Chondrocyte (in vitro differentiated cells): Measurements from ENCODE around the gene HNRNPLL. TPM values are rescaled to one million over a fixed set of nuclear protein-coding genes. Genes with fewer than 3 reads are reported as not detected.
"Not testable (repeated sequence)": the region's sequence is repeated elsewhere in the genome, so short reads cannot be mapped to it uniquely, and the experiment has no call there.

Source experiments
- DNase-seq: peaks from one replicate; pipeline ENCODE4 v3.0.0; 2021; ENCODE audit warnings: mixed read lengths, low spot score
- H3K27ac Mint-ChIP-seq: one replicate; pipeline ENCODE4 v1.8.0; 2021; ENCODE audit warnings: mild to moderate bottlenecking, moderate library complexity, mixed read lengths; ENCODE audit not compliant: unreplicated experiment
- H3K27me3 Mint-ChIP-seq: 2 replicates; pipeline ENCODE4 v1.8.0; 2021; ENCODE audit warnings: low read depth, mixed read lengths
- H3K36me3 Mint-ChIP-seq: 2 replicates; pipeline ENCODE4 v1.8.0; 2021; ENCODE audit warnings: low read depth, mixed read lengths
- H3K4me1 Mint-ChIP-seq: 2 replicates; pipeline ENCODE4 v1.8.0; 2021; ENCODE audit warnings: low read depth, mild to moderate bottlenecking, mixed read lengths
- H3K4me3 Mint-ChIP-seq: one replicate; pipeline ENCODE4 v1.8.0; 2021; ENCODE audit warnings: mild to moderate bottlenecking, moderate library complexity, mixed read lengths; ENCODE audit not compliant: unreplicated experiment
- H3K9me3 Mint-ChIP-seq: 2 replicates; pipeline ENCODE4 v1.8.0; 2021; ENCODE audit warnings: low read depth, mixed read lengths
- total RNA-seq: library from RNA; stranded (reverse); gene quantifications from 3 replicates; pipeline ENCODE4 v1.2.1, GENCODE V29; 2021
- TF ChIP-seq, protein P1 (sequence below): fragments of 200-600 bp; sonication (generic); IDR thresholded peaks from 2 replicates; pipeline ENCODE4 v1.5.0; 2021; ENCODE audit warnings: antibody characterized with exemption, mild to moderate bottlenecking, moderate library complexity

HNRNPLL gene
- total RNA-seq, 1 donor from 2014 or later = 41.8 TPM

DNA sequence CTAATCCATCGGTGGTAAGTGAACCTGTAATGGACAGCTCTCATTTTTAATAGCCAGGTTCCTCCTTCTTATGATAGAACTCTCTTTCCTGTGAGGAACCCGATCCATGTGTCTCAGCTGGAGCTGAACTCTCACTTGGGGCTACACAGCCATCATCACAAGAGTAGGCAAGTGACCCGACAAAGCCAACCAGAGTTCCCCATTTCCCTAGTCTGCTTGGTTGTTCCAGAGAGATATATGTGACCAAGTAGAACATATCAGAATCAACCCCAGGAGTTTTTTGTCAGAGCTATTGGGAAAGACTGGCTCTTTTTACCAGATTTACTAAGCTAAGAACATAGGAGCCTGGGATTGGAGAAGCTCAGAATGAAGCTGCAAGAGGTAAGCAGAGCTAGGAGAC is 14.6 kb upstream of the HNRNPLL start:
- Mint-ChIP-seq H3K36me3 (no peaks in the 10 kb centered on the region), H3K9me3 (no peaks in the 10 kb centered on the region)

GRCh38 chr2:38615237-38615636 is 12.5 kb upstream of the HNRNPLL start:
- DNase-seq = no peak

More for the DNA sequence above, 14.6 kb upstream of the HNRNPLL start:
- H3K4me1 Mint-ChIP-seq = peaks cover 17% of the 10 kb centered on the region
- H3K27me3 Mint-ChIP-seq = no peaks in the 10 kb centered on the region
- TF ChIP-seq, protein P1, sequence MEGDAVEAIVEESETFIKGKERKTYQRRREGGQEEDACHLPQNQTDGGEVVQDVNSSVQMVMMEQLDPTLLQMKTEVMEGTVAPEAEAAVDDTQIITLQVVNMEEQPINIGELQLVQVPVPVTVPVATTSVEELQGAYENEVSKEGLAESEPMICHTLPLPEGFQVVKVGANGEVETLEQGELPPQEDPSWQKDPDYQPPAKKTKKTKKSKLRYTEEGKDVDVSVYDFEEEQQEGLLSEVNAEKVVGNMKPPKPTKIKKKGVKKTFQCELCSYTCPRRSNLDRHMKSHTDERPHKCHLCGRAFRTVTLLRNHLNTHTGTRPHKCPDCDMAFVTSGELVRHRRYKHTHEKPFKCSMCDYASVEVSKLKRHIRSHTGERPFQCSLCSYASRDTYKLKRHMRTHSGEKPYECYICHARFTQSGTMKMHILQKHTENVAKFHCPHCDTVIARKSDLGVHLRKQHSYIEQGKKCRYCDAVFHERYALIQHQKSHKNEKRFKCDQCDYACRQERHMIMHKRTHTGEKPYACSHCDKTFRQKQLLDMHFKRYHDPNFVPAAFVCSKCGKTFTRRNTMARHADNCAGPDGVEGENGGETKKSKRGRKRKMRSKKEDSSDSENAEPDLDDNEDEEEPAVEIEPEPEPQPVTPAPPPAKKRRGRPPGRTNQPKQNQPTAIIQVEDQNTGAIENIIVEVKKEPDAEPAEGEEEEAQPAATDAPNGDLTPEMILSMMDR = no peak
- H3K4me3 Mint-ChIP-seq = no peak overlapping the region
- no peak overlapping the region for H3K27ac Mint-ChIP-seq
- no peak for DNase-seq

DNA sequence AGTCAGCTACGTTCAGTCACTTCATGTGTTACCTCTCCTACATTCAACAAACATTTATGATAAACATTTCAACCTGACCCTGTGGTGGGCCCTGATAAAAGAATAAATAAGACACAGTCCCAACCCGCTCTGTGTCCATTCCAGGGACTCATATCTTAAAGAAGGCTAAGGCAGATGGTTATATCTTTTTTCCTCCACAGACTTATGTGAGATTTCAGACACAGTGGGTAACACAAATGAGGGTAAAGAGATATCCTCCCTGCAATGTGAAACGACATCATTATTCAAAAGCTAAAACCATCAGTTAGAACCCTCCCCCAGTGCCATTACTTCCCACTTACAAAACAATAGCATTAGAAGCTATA is 11.1 kb upstream of the HNRNPLL start:
- no peak for DNase-seq
- H3K27me3 Mint-ChIP-seq = no peaks in the 10 kb centered on the region
- H3K4me1 Mint-ChIP-seq = peaks cover 3% of the 10 kb centered on the region
- H3K4me3 Mint-ChIP-seq = no peak overlapping the region
- H3K36me3 Mint-ChIP-seq = no peaks in the 10 kb centered on the region
- TF ChIP-seq, protein P1 = no peak
- no peaks in the 10 kb centered on the region for H3K9me3 Mint-ChIP-seq
- H3K27ac Mint-ChIP-seq = no peak overlapping the region

More at GRCh38 chr2:38615237-38615636, 12.5 kb upstream of the HNRNPLL start:
- Mint-ChIP-seq H3K4me3 (no peak overlapping the region), H3K9me3 (no peaks in the 10 kb centered on the region), H3K4me1 (peaks cover 13% of the 10 kb centered on the region), H3K27me3 (no peaks in the 10 kb centered on the region), H3K36me3 (no peaks in the 10 kb centered on the region), H3K27ac (no peak overlapping the region)
- TF ChIP-seq, protein P1 = no peak

DNA sequence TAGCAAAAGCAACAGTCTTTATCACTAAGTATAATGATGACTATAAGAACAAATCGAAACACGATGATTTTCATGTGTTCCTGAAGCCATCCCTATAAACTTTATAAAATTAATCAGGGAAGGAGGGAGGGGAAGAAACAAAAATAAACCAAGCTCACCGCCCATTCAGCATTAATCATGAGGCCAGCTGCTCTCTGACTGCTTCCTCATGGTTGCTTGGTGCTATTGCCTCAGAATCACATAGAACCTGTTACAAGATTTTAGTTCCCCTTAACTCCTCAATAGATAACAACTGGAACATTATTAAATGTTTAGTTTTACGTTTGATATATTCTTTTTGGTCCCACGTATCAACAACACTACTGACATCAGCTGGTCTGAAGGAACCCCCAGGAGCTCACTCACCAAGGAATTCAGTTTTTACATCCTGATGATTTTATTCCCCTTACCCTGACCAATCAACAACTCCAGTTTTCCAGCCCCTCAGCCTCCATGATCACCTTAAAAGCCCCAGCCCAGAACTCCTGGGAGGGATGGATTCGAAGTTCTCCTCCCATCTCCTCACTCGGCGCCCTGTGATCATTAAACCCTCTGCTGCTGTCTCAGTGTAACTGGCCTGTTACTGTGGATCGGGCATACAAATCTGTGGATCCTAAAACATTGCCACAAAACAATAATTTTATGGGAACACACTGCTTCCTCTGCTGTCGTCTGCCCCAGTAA is 10.6 kb upstream of the HNRNPLL start:
- peaks cover 3% of the 10 kb centered on the region for H3K4me1 Mint-ChIP-seq
- TF ChIP-seq, protein P1 = no peak
- no peak overlapping the region for H3K27ac Mint-ChIP-seq
- no peaks in the 10 kb centered on the region for H3K9me3 Mint-ChIP-seq
- no peak for DNase-seq
- no peaks in the 10 kb centered on the region for H3K27me3 Mint-ChIP-seq
- H3K4me3 Mint-ChIP-seq = no peak overlapping the region
- H3K36me3 Mint-ChIP-seq = no peaks in the 10 kb centered on the region

- H3K27ac Mint-ChIP-seq = no peak overlapping the region
- no peak for DNase-seq
Measured at GRCh38 chr2:38610851-38611801, 8.4 kb upstream of the HNRNPLL start.

DNA sequence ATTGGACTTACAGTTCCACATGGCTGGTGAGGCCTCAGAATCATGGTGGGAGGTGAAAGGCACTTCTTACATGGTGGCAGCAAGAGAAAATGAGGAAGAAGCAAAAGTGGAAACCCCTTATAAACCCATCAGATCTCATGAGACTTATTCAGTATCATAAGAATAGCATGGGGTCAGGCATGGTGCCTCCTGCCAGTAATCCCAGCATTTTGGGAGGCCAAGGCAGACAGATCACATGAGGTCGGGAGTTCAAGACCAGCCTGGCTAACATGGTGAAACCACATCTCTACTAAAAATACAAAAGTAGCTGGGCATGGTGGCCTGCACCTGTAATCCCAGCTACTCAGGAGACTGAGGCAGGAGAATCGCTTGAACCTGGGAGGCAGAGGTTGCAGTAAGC is 6.5 kb upstream of the HNRNPLL start:
- not testable (repeated sequence) for H3K9me3 Mint-ChIP-seq, DNase-seq, H3K4me3 Mint-ChIP-seq, H3K27me3 Mint-ChIP-seq, H3K36me3 Mint-ChIP-seq, H3K4me1 Mint-ChIP-seq, H3K27ac Mint-ChIP-seq

More at GRCh38 chr2:38610851-38611801, 8.4 kb upstream of the HNRNPLL start:
- Mint-ChIP-seq H3K4me3 (no peak overlapping the region), H3K4me1 (peaks cover 7% of the 10 kb centered on the region), H3K36me3 (no peaks in the 10 kb centered on the region), H3K27me3 (no peaks in the 10 kb centered on the region), H3K9me3 (no peaks in the 10 kb centered on the region)
- TF ChIP-seq, protein P1 = no peak
